ENCODE measurements around the gene TSPEAR. TPM values are rescaled to one million over a fixed set of nuclear protein-coding genes. Genes with fewer than 3 reads are reported as not detected.

Gene TSPEAR
- total RNA-seq, 1 experiment from 2014 or later: not detected

- peaks cover 6% of the 10 kb centered on the region for H3K4me1 Mint-ChIP-seq (ENCODE audit: insufficient read depth, unreplicated experiment)
- ChIA-PET POLR2A (no interaction called here), CTCF (interaction anchor here (0.5 to 4.4 kb wide), 28 partner anchors 8 to 627 kb away, joined by 3 to 60 read pairs (median 4); partner anchors contain the start of gene KRTAP12-2)
- no peak overlapping the region for H3K4me3 Mint-ChIP-seq (ENCODE audit: unreplicated experiment)
- no peaks in the 10 kb centered on the region for H3K36me3 Mint-ChIP-seq (ENCODE audit: insufficient read depth, unreplicated experiment)
- no TSS peak for BruUV-seq (replicated peaks)
- intact Hi-C loops (cut with micrococcal nuclease): loop anchor here (5.0 kb wide), 1 partner anchor 416 kb away; no protein-coding TSS in a partner anchor
- peaks cover 23% of the 10 kb centered on the region for H3K27me3 Mint-ChIP-seq (ENCODE audit: insufficient read depth, unreplicated experiment)
- H3K27ac Mint-ChIP-seq (ENCODE audit: low read depth, unreplicated experiment): no peak overlapping the region
- no peak for DNase-seq (ENCODE audit: unreplicated experiment)
- no peak for TF ChIP-seq CTCF (IDR thresholded peaks at IDR 0.05; ENCODE audit: unreplicated experiment)
- no peaks in the 10 kb centered on the region for H3K9me3 Mint-ChIP-seq (ENCODE audit: unreplicated experiment)
These were observed 200.0 kb downstream of the TSPEAR start for GRCh38 chr21:44511219-44511937.

DNA sequence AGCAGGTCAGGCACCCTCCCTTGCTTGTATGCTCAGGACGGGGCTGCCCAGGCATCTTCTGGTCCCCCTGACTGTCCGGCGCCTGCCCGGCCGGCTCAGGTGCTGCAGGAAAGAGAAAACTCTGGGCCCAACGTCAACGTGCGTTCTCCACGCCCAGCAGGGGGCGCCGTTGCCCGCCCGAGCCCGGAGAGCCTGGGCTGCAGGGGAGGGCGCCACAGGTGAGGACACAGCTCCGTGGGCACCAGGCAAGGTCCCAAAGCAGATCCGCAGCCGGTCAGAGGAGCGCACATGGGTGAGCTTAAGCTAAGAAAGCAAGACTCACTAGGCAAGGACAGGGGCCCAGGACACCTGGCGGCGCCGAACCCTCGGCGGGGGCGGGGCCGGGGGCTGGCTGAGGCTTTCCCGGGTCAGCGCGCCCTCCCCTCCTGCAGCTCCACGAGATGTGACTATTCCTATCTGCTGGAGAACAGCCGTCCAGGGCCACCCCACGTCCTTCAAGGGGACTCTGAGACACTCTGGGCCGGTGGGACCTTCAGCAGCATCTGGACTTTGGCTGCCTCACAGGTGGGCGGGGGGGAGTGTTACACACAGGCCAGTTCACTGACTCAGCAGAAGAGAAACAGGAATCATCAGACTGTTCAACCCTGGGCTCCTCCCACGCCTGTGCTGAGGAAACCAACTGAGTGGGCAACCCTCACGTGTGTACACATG, 200.7 kb downstream of the TSPEAR start:
- Mint-ChIP-seq H3K36me3 (ENCODE audit: insufficient read depth, unreplicated experiment) (no peaks in the 10 kb centered on the region), H3K27me3 (ENCODE audit: insufficient read depth, unreplicated experiment) (peaks cover 23% of the 10 kb centered on the region), H3K4me1 (ENCODE audit: insufficient read depth, unreplicated experiment) (peaks cover 6% of the 10 kb centered on the region), H3K4me3 (ENCODE audit: unreplicated experiment) (no peak overlapping the region), H3K9me3 (ENCODE audit: unreplicated experiment) (no peaks in the 10 kb centered on the region), H3K27ac (ENCODE audit: low read depth, unreplicated experiment) (no peak overlapping the region)
- TF ChIP-seq CTCF (IDR thresholded peaks at IDR 0.05; ENCODE audit: unreplicated experiment): peak; percentile 86
- DNase-seq (ENCODE audit: unreplicated experiment): peak; percentile 69
- intact Hi-C loops (cut with micrococcal nuclease): loop anchor here (1.0 to 5.0 kb wide), 3 partner anchors 232 to 417 kb away; no protein-coding TSS in a partner anchor
- POLR2A ChIA-PET: interaction anchor here (0.6 kb wide), 1 partner anchor 235 kb away, joined by 3 read pairs; no protein-coding TSS in a partner anchor
- no TSS peak for BruUV-seq (replicated peaks)
- CTCF ChIA-PET: interaction anchor here (0.5 to 4.4 kb wide), 35 partner anchors 9 to 627 kb away, joined by 3 to 60 read pairs (median 4); partner anchors contain the start of gene KRTAP12-2

DNA sequence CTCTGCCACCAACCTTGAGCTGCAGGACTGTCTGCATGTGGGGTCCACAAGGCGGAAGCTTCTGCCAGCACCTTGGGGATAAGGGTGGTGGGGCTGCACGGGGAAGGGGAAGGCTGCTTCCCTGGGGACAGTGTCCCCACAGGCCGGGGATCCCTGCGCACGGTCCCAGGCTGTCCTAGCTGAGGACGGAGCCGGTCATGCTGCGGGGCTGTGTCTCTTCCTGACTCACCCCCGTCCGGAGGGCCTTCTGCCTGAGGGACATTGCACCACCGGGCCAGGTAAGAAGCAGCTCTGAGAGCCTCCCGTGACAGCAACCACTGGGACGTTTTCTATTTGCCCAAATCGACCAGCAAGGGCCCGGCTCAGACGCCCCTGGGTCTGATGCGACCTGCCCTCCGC, 201.3 kb downstream of the TSPEAR start:
- no peak overlapping the region for H3K27ac Mint-ChIP-seq (ENCODE audit: low read depth, unreplicated experiment)
- BruUV-seq (replicated peaks): no TSS peak
- peaks cover 23% of the 10 kb centered on the region for H3K27me3 Mint-ChIP-seq (ENCODE audit: insufficient read depth, unreplicated experiment)
- ChIA-PET CTCF (interaction anchor here (0.5 to 4.4 kb wide), 30 partner anchors 9 to 491 kb away, joined by 3 to 60 read pairs (median 4); partner anchors contain the start of gene KRTAP12-2), POLR2A (interaction anchor here (0.6 kb wide), 1 partner anchor 236 kb away, joined by 3 read pairs; no protein-coding TSS in a partner anchor)
- H3K4me3 Mint-ChIP-seq (ENCODE audit: unreplicated experiment): no peak overlapping the region
- H3K4me1 Mint-ChIP-seq (ENCODE audit: insufficient read depth, unreplicated experiment): peaks cover 6% of the 10 kb centered on the region
- no peak for TF ChIP-seq CTCF (IDR thresholded peaks at IDR 0.05; ENCODE audit: unreplicated experiment)
- intact Hi-C loops (cut with micrococcal nuclease): loop anchor here (1.0 to 5.0 kb wide), 3 partner anchors 232 to 417 kb away; no protein-coding TSS in a partner anchor
- DNase-seq (ENCODE audit: unreplicated experiment): no peak
- H3K9me3 Mint-ChIP-seq (ENCODE audit: unreplicated experiment): no peaks in the 10 kb centered on the region
- no peaks in the 10 kb centered on the region for H3K36me3 Mint-ChIP-seq (ENCODE audit: insufficient read depth, unreplicated experiment)

DNA sequence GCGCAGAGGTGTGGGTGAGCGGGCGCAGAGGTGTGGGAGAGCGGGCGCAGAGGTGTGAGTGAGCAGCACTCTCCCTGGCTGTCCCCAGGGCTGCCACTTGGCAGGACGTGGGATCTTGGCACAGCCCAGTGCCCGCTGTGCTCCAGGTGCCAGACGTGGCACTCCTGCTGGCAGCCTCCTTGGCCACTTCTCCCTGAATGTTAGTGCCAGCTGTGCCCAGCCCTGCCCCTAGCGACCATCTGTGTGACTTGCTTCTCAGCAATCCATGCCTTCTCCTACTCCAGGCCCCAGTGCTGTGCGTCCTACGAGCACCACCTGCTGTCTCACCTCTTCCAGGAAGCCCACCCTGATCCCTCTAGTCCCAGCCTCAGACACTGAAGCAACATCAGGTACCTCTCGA, 201.8 kb downstream of the TSPEAR start:
- ChIA-PET POLR2A (no interaction called here), CTCF (interaction anchor here (0.5 to 4.4 kb wide), 21 partner anchors 8 to 291 kb away, joined by 3 to 60 read pairs (median 5); no protein-coding TSS in a partner anchor)
- DNase-seq (ENCODE audit: unreplicated experiment): peak; percentile 59
- BruUV-seq (replicated peaks): no TSS peak
- Mint-ChIP-seq H3K36me3 (ENCODE audit: insufficient read depth, unreplicated experiment) (no peaks in the 10 kb centered on the region), H3K9me3 (ENCODE audit: unreplicated experiment) (no peaks in the 10 kb centered on the region), H3K4me3 (ENCODE audit: unreplicated experiment) (no peak overlapping the region), H3K27ac (ENCODE audit: low read depth, unreplicated experiment) (no peak overlapping the region), H3K27me3 (ENCODE audit: insufficient read depth, unreplicated experiment) (peaks cover 23% of the 10 kb centered on the region), H3K4me1 (ENCODE audit: insufficient read depth, unreplicated experiment) (peaks cover 6% of the 10 kb centered on the region)
- TF ChIP-seq CTCF (IDR thresholded peaks at IDR 0.05; ENCODE audit: unreplicated experiment): peak; percentile 38
- intact Hi-C loops (cut with micrococcal nuclease): no loop called here
